CD8-positive, alpha-beta memory T cell (primary cell): ENCODE measurements around the gene ALDH1A2. TPM values are rescaled to one million over a fixed set of nuclear protein-coding genes. Genes with fewer than 3 reads are reported as not detected.

Source experiments
- CTCF ChIA-PET: fragments of 350-600 bp; sonication (Branson Sonifier 250); formaldehyde crosslinking; loops from one replicate; lab custom pipeline; 2021; ENCODE audit warnings: antibody characterized with exemption; lab: Charles Lee
- POLR2A ChIA-PET: fragments of 350-600 bp; sonication (Branson Sonifier 250); formaldehyde crosslinking; loops from one replicate; lab custom pipeline; 2021; ENCODE audit warnings: antibody characterized with exemption; lab: Charles Lee
- DNase-seq, 5 donors: peaks; one replicate each; pipeline versions ENCODE4 v3.0.0 to v3.0.0-alpha.2; 2020 to 2022; ENCODE audit warnings: mixed read lengths in 1 of 5
- H3K27ac ChIP-seq: one replicate; pipeline ENCODE4 v1.7.0; 2013; ENCODE audit warnings: low read depth, mild to moderate bottlenecking, low read length, moderate library complexity
- H3K27me3 ChIP-seq: 2 replicates; pipeline ENCODE4 v1.7.0; 2013; ENCODE audit warnings: low read length, mild to moderate bottlenecking; ENCODE audit not compliant: insufficient read depth, poor library complexity, severe bottlenecking
- H3K36me3 ChIP-seq: 2 replicates; pipeline ENCODE4 v1.7.0; 2013; ENCODE audit warnings: mild to moderate bottlenecking, low read length, moderate library complexity; ENCODE audit not compliant: insufficient read depth
- H3K4me1 ChIP-seq: 2 replicates; pipeline ENCODE4 v1.7.0; 2013; ENCODE audit warnings: mild to moderate bottlenecking, low read length, moderate library complexity; ENCODE audit not compliant: insufficient read depth
- H3K4me3 ChIP-seq: 2 replicates; pipeline ENCODE4 v1.7.0; 2013; ENCODE audit warnings: mild to moderate bottlenecking, low read length
- H3K9me3 ChIP-seq: 2 replicates; pipeline ENCODE4 v1.7.0; 2013; ENCODE audit warnings: mild to moderate bottlenecking, low read length
- H3K27ac Mint-ChIP-seq, 8 donors: one replicate each; pipeline ENCODE4 v1.8.0; 2020 to 2021; ENCODE audit warnings: mixed read lengths in 8 of 8, mild to moderate bottlenecking in 6 of 8, inconsistent platforms in 3 of 8, moderate library complexity in 3 of 8
- H3K27me3 Mint-ChIP-seq, 2 donors: one replicate each; pipeline ENCODE4 v1.8.0; 2020 to 2021; ENCODE audit warnings: mixed read lengths in 2 of 2, mild to moderate bottlenecking in 1 of 2, moderate library complexity in 1 of 2
- H3K36me3 Mint-ChIP-seq, 3 donors: one replicate each; pipeline ENCODE4 v1.8.0; 2020 to 2021; ENCODE audit warnings: mixed read lengths in 3 of 3, inconsistent platforms in 1 of 3, mild to moderate bottlenecking in 1 of 3
- H3K4me1 Mint-ChIP-seq, 3 donors: one replicate each; pipeline ENCODE4 v1.8.0; 2020 to 2021; ENCODE audit warnings: mixed read lengths in 3 of 3, inconsistent platforms in 1 of 3, mild to moderate bottlenecking in 1 of 3
- H3K4me3 Mint-ChIP-seq, 7 donors: one replicate each; pipeline ENCODE4 v1.8.0; 2020 to 2021; ENCODE audit warnings: mixed read lengths in 7 of 7, mild to moderate bottlenecking in 6 of 7, moderate library complexity in 4 of 7, inconsistent platforms in 2 of 7
- H3K9me3 Mint-ChIP-seq, 5 donors: one replicate each; pipeline ENCODE4 v1.8.0; 2020 to 2022; ENCODE audit warnings: mixed read lengths in 5 of 5, mild to moderate bottlenecking in 3 of 5, moderate library complexity in 2 of 5, inconsistent platforms in 1 of 5
- polyA plus RNA-seq: library from polyadenylated mRNA; unstranded; fragments of 300-500 nt; fragmentation: Illumina TruSeq; gene quantifications from one replicate; pipeline ENCODE4 v1.2.3, GENCODE V29; 2021
- total RNA-seq, 2 experiments: library from RNA; stranded (reverse); gene quantifications; one replicate each; pipeline ENCODE4 v1.2.3, GENCODE V29; 2021

ALDH1A2 gene
- total and polyA plus RNA-seq, 3 experiments from 2014 or later = 0.33 TPM; not detected in 2

DNA sequence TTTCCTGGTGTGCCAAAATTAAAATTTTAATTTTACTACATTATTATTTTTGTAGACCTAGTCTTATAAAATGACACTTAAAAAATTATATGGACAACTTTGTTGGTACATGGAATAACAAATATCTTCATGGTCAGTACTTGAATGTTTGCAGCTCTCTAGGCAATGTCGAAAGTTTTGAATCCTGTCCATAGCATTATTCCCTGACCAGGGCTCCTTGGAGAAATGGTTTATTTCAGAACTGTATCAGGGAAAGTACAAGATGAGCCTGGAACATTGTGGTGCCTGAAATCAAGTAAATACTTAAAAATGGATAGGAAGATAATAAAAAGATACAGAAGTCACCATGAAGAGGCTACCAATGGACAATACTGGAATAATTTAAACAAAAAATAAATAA lies 47.6 kb downstream of the ALDH1A2 start:
- Mint-ChIP-seq H3K27ac (no peak overlapping the region), H3K9me3 (peaks cover 5 to 15% (median 9%) of the 10 kb centered on the region in 5 donors), H3K4me3 (no peak overlapping the region), H3K27me3 (peaks cover 19 to 47% of the 10 kb centered on the region in 2 donors), H3K36me3 (peaks cover 0 to 8% (median 0%) of the 10 kb centered on the region in 3 donors), H3K4me1 (no peaks in the 10 kb centered on the region)
- H3K27ac ChIP-seq = no peak overlapping the region
- H3K4me3 ChIP-seq = no peak overlapping the region
- H3K4me1 ChIP-seq = no peaks in the 10 kb centered on the region
- no peak for DNase-seq
- ChIA-PET POLR2A (no interaction called here), CTCF (no interaction called here)
- no peaks in the 10 kb centered on the region for H3K36me3 ChIP-seq
- no peaks in the 10 kb centered on the region for H3K27me3 ChIP-seq
- no peaks in the 10 kb centered on the region for H3K9me3 ChIP-seq

DNA sequence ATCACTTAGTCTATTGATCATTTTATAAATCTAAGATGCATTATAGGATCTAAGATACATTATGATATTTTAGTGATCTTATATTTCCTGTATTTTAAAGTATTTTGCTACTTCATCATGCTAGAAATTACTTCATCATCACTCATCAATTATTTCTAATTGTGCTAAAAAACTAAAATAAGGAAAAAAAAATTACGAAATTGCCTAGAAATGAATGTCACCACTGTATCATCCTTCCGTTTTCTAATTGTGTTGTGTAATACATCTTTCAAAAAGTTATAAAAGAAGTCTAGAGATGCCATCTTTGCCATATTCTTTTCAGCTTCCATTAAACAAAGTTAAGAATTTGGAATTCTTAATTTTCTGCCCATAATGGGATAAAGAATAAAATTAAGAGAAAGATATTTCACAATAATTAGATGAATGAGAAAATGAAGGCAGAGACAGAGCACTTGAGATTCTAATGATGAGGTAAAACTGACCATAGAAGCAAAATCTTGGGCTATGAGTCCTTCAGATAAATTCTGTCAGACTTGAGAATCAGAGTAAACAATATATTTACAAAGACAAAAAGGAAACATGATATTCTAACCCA lies 48.8 kb downstream of the ALDH1A2 start:
- H3K27me3 Mint-ChIP-seq = peaks cover 10 to 51% of the 10 kb centered on the region in 2 donors
- H3K4me1 ChIP-seq = no peaks in the 10 kb centered on the region
- no peak overlapping the region for H3K4me3 Mint-ChIP-seq
- CTCF ChIA-PET = no interaction called here
- no peak for DNase-seq
- no peaks in the 10 kb centered on the region for H3K36me3 ChIP-seq
- H3K4me3 ChIP-seq = no peak overlapping the region
- H3K36me3 Mint-ChIP-seq = no peaks in the 10 kb centered on the region
- H3K27ac ChIP-seq = no peak overlapping the region
- POLR2A ChIA-PET = no interaction called here
- no peak overlapping the region for H3K27ac Mint-ChIP-seq
- H3K9me3 Mint-ChIP-seq = peaks cover 0 to 9% (median 3%) of the 10 kb centered on the region in 5 donors
- H3K4me1 Mint-ChIP-seq = no peaks in the 10 kb centered on the region
- H3K9me3 ChIP-seq = no peaks in the 10 kb centered on the region
- H3K27me3 ChIP-seq = no peaks in the 10 kb centered on the region

DNA sequence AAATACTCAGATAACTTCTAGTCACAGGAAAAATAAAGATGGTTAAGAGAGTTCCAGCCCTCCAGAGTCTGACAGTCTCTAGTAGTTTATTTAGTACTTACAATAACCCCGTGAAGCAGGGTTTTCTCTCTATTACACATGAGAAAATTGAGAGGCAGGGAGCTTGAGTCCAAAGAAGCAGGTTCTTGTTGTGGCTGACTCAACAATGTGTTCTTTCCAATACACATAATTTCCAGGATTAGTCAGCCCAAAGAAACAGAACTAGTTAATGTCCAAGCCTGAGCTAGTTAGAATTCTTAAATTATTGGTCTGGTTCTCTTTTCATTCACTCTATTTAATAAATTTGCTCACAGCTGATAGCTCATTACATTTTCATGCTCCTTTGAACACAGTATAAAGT lies 49.9 kb downstream of the ALDH1A2 start:
- H3K36me3 Mint-ChIP-seq = no peaks in the 10 kb centered on the region
- CTCF ChIA-PET = no interaction called here
- H3K9me3 Mint-ChIP-seq = peaks cover 0 to 4% (median 0%) of the 10 kb centered on the region in 5 donors

DNA sequence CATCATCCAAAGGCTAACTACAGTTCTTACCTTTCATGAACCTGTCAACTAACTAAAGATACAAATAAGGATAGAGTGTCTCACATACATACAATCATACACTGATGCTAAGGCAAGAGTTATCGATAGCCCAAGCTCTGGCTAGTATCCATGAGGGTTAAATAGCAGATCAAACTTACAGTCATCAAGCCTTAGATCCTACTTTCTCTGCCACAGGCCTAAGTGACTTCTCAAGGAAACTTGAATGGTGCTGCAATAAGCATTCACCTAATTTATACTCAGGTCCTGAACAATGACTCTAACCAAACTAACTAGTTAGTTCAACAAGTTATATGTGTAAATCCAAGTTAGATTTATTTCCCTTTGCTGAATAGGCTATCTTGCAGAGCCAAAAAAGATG lies 51.0 kb downstream of the ALDH1A2 start:
- Mint-ChIP-seq H3K36me3 (no peaks in the 10 kb centered on the region), H3K4me1 (no peaks in the 10 kb centered on the region), H3K4me3 (no peak overlapping the region), H3K9me3 (no peaks in the 10 kb centered on the region), H3K27me3 (peaks cover 7 to 43% of the 10 kb centered on the region in 2 donors), H3K27ac (no peak overlapping the region)
- ChIA-PET POLR2A (no interaction called here), CTCF (no interaction called here)
- Histone ChIP-seq H3K36me3 (no peaks in the 10 kb centered on the region), H3K27me3 (no peaks in the 10 kb centered on the region), H3K4me1 (no peaks in the 10 kb centered on the region), H3K27ac (no peak overlapping the region), H3K4me3 (no peak overlapping the region), H3K9me3 (no peaks in the 10 kb centered on the region)
- no peak for DNase-seq

More for the DNA sequence above, 49.9 kb downstream of the ALDH1A2 start:
- H3K4me3 ChIP-seq = no peak overlapping the region
- no peaks in the 10 kb centered on the region for H3K9me3 ChIP-seq
- Mint-ChIP-seq H3K27ac (no peak overlapping the region), H3K27me3 (peaks cover 8 to 49% of the 10 kb centered on the region in 2 donors), H3K4me1 (no peaks in the 10 kb centered on the region), H3K4me3 (no peak overlapping the region)
- H3K27me3 ChIP-seq = no peaks in the 10 kb centered on the region
- no peaks in the 10 kb centered on the region for H3K36me3 ChIP-seq
- no peaks in the 10 kb centered on the region for H3K4me1 ChIP-seq
- no peak overlapping the region for H3K27ac ChIP-seq
- POLR2A ChIA-PET = no interaction called here
- no peak for DNase-seq

DNA sequence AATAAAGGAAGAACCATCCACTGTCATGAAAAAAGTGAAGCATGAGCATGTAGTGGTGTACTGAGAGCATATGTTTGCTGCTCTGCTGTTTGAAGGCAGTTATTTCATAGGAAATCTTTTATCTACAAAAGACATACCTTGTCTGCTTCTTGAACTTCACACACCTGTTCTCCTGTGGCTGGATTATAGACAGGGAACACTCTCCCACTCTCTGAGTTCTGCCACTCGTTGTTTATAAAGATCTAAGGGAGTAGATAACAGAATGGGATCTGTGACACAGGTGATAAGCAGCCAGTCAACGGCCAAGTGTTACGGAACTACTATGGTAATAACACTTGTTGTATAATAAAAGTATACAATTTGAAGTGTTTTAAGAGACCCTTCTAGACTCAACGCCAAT lies 51.5 kb downstream of the ALDH1A2 start:
- POLR2A ChIA-PET = no interaction called here
- Mint-ChIP-seq H3K9me3 (no peaks in the 10 kb centered on the region), H3K4me3 (no peak overlapping the region)

GRCh38 chr15:58010983-58011382 lies 54.5 kb downstream of the ALDH1A2 start:
- H3K27me3 Mint-ChIP-seq = peaks cover 11 to 50% of the 10 kb centered on the region in 2 donors
- ChIA-PET CTCF (no interaction called here), POLR2A (no interaction called here)
- no peak overlapping the region for H3K4me3 ChIP-seq
- H3K4me3 Mint-ChIP-seq = no peak overlapping the region
- H3K27ac Mint-ChIP-seq = no peak overlapping the region
- peaks cover 0 to 7% (median 4%) of the 10 kb centered on the region in 5 donors for H3K9me3 Mint-ChIP-seq
- H3K27ac ChIP-seq = no peak overlapping the region
- H3K4me1 Mint-ChIP-seq = no peaks in the 10 kb centered on the region
- no peaks in the 10 kb centered on the region for H3K36me3 Mint-ChIP-seq
- H3K9me3 ChIP-seq = no peaks in the 10 kb centered on the region
- no peaks in the 10 kb centered on the region for H3K36me3 ChIP-seq
- no peaks in the 10 kb centered on the region for H3K4me1 ChIP-seq
- no peak for DNase-seq
- no peaks in the 10 kb centered on the region for H3K27me3 ChIP-seq

More for the DNA sequence above, 51.5 kb downstream of the ALDH1A2 start:
- no peaks in the 10 kb centered on the region for H3K36me3 Mint-ChIP-seq
- Histone ChIP-seq H3K27me3 (no peaks in the 10 kb centered on the region), H3K9me3 (no peaks in the 10 kb centered on the region), H3K4me1 (no peaks in the 10 kb centered on the region), H3K27ac (no peak overlapping the region), H3K4me3 (no peak overlapping the region), H3K36me3 (no peaks in the 10 kb centered on the region)
- CTCF ChIA-PET = no interaction called here
- H3K27me3 Mint-ChIP-seq = peaks cover 12 to 44% of the 10 kb centered on the region in 2 donors
- DNase-seq = no peak
- H3K27ac Mint-ChIP-seq = no peak overlapping the region
- H3K4me1 Mint-ChIP-seq = no peaks in the 10 kb centered on the region

DNA sequence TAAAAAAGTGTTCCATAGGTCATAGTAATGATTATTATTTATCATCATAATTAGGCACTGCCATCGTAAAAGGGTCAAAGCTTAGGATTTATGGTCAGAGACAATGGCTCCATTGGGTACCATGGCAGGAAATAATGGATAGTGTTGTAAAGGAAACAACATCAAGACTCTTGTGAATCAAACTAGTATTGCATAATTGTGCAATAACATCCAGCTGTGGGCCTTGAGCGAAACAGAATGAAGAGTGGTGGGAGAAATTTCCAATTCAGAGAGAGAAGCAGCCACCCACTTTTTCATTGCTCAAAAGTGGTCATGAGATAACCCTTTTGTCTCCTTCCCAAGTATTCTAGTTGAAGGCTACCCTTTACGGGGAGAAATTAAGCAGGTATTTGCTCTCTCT lies 61.7 kb downstream of the ALDH1A2 start:
- no peak overlapping the region for H3K4me3 ChIP-seq
- POLR2A ChIA-PET = no interaction called here
- H3K27me3 Mint-ChIP-seq = peaks cover 9 to 30% of the 10 kb centered on the region in 2 donors
- H3K9me3 ChIP-seq = no peaks in the 10 kb centered on the region
- H3K4me1 ChIP-seq = no peaks in the 10 kb centered on the region
- H3K9me3 Mint-ChIP-seq = peaks cover 2 to 12% (median 4%) of the 10 kb centered on the region in 5 donors
- H3K27ac Mint-ChIP-seq = no peak overlapping the region
- no peak overlapping the region for H3K4me3 Mint-ChIP-seq
- DNase-seq = no peak
- H3K36me3 ChIP-seq = no peaks in the 10 kb centered on the region
- H3K27ac ChIP-seq = no peak overlapping the region
- CTCF ChIA-PET = no interaction called here
- H3K27me3 ChIP-seq = no peaks in the 10 kb centered on the region
- H3K4me1 Mint-ChIP-seq = no peaks in the 10 kb centered on the region
- H3K36me3 Mint-ChIP-seq = no peaks in the 10 kb centered on the region

- Histone ChIP-seq H3K4me3 (no peak overlapping the region), H3K4me1 (no peaks in the 10 kb centered on the region), H3K27ac (no peak overlapping the region), H3K36me3 (no peaks in the 10 kb centered on the region), H3K9me3 (no peaks in the 10 kb centered on the region), H3K27me3 (no peaks in the 10 kb centered on the region)
- ChIA-PET CTCF (no interaction called here), POLR2A (no interaction called here)
- H3K9me3 Mint-ChIP-seq = peaks cover 2 to 12% (median 4%) of the 10 kb centered on the region in 5 donors
- H3K27me3 Mint-ChIP-seq = peaks cover 9 to 37% of the 10 kb centered on the region in 2 donors
- H3K27ac Mint-ChIP-seq = no peak overlapping the region
- DNase-seq = no peak
- no peak overlapping the region for H3K4me3 Mint-ChIP-seq
- no peaks in the 10 kb centered on the region for H3K36me3 Mint-ChIP-seq
- no peaks in the 10 kb centered on the region for H3K4me1 Mint-ChIP-seq
These were observed 63.0 kb downstream of the ALDH1A2 start for GRCh38 chr15:58002338-58003126.
